ENCODE measurements around the gene ST3GAL4.

ST3GAL4 gene

DNA sequence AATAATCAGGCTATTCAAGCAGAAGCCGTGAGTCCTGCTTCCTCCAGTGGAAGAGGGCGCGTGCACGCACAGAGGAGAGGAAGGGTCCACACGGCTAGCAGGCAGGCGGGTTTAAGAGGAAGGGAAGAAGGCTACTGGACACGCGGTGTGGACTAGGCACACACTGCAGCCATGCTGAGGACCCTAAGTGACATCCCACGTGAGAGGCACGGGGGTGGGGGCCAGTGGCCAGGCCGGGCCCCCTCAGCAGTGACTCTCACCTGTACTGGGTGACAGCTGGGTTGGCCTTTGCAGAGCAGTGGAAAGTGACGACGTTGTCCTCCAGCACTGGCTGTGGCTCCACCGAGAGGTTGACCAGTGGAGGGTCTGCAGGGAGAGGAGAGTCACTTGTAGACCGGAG, 100.6 kb downstream of the ST3GAL4 start:
- no peak for DNase-seq

DNA sequence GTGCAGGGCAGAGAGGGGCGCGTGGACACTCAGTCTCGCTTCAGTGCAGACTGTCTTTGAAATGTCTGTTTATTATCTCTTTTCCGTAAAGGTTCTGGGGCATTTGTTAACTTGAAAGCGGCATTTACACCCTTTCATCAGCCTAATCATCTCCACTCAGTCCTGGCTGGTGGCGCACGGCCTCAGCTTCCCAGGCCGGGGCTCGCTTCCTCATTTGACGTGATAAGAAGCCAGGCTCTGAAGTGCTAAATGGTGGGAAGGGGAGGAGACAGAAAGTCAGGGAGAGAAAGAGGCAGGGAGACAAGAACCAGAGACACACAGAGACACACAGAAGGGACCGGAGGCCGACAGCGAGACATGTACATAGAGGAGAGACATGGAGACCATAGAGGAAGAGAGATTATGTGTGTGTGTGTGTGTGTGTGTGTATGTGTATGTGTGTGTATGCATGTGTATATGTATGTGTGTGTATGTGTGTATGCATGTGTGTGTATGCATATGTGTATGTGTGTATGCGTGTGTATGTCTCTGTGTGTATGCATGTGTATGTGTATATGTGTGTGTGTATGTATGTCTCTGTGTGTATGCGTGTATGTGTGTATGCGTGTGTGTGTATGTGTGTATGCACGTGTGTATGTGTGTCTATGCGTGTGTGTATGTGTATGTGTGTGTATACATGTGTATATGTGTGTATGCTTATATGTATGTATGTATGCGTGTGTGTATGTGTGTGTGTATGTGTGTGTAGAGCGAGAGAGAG, 101.5 kb downstream of the ST3GAL4 start:
- DNase-seq = no peak

DNA sequence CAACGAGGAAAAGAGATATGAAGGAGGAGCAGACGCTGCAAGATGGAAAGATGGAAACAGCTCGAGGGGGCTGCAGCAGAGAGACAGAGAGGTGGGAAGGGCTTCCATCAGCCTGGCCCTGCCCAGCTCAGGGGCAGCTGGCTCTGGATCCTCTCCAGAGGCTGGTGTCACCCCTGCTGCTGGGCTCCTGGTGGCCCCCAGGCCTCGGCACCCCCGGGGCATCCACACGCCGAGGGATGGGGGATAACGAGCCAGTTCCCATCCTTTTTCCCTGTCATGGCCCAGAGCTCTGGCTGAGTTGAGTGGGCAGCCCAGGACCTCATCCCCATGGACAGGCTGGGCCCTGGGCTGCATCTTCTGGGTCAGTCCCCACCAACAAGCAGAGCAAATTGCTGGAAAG, 102.3 kb downstream of the ST3GAL4 start:
- DNase-seq = no peak

DNA sequence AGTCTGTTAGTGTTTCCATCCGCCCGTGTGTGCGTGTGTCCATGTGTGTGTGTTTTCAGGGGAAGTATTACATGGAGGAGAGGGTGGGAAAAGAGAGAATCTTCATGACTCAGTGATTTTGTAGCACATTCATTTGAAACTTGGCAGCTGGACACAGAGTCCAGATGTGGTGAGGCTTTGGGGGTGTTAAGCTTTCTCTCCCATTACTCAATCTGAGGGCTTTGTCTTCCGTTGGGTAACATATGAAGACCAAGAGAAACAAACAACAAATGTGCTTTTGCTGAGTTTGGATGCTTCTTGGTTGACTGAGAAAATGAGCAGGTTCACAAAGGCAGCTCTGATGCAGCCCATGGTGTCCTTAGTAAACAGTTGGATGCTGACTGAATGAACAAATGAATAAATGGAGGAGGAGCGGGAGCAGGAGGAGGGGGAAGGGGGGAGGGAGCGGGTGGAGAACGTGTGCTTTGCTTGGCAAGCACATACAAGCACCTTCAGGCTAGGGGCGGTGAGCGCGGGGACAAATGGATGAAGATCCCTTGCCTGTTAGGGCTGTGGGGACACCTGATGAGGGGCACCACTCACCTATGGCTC, 104.3 kb downstream of the ST3GAL4 start:
- no peak for DNase-seq

DNA sequence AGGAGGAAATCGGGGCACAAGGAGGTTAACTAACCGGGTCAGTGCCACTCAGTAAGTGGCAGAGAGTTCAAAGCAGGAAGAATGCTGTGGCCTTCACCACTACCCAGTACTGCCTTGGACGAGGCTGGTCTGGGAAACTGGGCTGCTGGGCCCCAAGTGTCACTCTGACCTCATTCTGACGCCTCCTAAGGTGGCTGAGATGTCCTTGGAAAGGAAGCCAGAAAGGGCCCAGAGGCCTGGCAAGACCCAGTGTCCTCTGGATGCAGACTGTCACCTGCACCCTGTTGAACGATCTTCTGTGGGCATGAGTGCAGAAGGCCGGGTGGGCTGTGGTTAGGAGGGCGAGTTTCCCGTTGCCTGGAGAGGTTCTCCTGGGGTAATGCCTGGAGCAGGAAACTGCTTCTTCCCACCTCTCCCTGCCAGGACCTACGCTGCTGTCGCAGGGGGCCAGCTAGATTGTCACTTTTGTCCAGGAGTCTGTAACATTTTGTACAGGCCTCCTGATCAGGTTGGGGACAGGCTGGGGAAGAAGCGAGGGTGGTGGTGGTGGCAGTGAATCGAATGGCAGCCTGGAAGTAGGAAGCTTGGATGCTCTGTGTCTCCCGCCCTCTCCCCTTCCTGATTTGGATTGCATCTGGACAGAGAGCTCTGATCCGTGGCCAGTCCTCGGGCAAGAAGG, 105.1 kb downstream of the ST3GAL4 start:
- no peak for DNase-seq

DNA sequence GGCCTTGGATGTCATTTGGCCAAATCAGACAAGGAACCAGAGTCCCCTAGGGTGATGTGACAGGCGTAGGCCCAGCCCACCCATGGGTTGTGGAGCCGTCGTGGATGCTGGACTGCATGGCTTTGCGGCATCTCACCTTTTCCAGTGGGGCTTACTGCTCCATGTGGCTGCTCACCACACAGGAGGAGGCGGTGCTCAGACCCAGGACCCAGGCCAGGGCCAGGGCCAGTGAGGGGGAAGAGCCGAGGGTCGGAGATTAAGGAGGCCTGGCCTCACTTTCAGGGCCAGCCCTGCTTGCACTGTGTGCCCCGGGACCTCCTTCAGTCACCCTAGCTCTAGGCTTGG, 105.6 kb downstream of the ST3GAL4 start:
- no peak for DNase-seq

DNA sequence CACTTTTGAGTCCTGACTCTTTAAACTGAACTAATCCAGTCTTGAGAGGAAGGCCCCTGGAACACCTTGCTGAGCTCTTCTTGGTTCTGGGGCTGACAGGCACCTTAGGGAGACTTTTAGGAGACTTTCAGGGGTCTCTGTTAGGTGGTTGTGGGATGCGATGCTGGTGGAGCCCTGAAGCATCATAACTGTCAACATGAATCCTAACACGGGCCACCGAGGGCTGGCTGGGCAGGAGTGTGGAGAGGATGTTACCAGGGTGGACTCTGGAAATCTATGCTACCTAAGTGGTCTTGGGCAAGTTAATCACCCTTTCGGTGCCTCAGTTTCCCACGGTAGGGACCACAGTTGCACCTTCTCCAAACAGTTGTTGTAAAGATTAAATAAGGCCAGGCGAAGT, 106.5 kb downstream of the ST3GAL4 start:
- DNase-seq = no peak

DNA sequence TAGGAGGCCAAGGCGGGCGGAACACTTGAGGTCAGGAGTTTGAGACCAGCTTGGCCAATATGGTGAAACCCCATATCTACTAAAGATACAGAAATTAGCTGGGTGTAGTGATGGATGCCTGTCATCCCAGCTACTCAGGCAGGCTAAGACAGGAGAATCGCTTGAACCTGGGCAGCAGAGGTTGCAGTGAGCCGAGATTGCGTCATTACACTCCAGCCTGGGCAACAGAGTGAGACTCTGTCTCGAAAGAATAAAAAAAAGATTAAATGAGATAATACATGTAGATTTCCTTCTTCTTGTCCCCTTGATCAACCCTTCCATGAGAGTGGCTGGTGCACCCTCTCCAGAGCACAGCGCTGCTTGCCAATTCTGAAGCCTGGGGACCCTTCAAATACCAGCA, 106.9 kb downstream of the ST3GAL4 start:
- DNase-seq = no peak

Data from activated T-cell treated with anti-CD3 and anti-CD28 coated beads, Interleukin-2, amount 50 U/mL, for 1 hour (primary cell).